GM18870 (cell line): ENCODE results near the gene BRPF3.
"Not testable (repeated sequence)": the region's sequence is repeated elsewhere in the genome, so short reads cannot be mapped to it uniquely, and the experiment has no call there.

Experiments used
- ATAC-seq: cut with Tn5 transposase; IDR thresholded peaks from one replicate; pipeline ENCODE4 v1.9.1; 2021; ENCODE audit warnings: moderate library complexity; ENCODE audit not compliant: unreplicated experiment

The BRPF3 gene

GRCh38 chr6:36200154-36200891, 3.8 kb downstream of the BRPF3 start:
- ATAC-seq: no peak

GRCh38 chr6:36200998-36201596, 4.6 kb downstream of the BRPF3 start:
- no peak for ATAC-seq

GRCh38 chr6:36201612-36202011, 5.1 kb downstream of the BRPF3 start:
- ATAC-seq: no peak

GRCh38 chr6:36202101-36202500, 5.6 kb downstream of the BRPF3 start:
- ATAC-seq: no peak

- ATAC-seq: no peak
Observed at GRCh38 chr6:36204068-36204753, 7.7 kb downstream of the BRPF3 start.

- no peak for ATAC-seq
Observed at GRCh38 chr6:36207155-36207554, 10.6 kb downstream of the BRPF3 start.

GRCh38 chr6:36209606-36210005, 13.1 kb downstream of the BRPF3 start:
- no peak for ATAC-seq

- no peak for ATAC-seq
Observed at GRCh38 chr6:36210182-36210581, 13.6 kb downstream of the BRPF3 start.

- no peak for ATAC-seq
Observed at GRCh38 chr6:36210886-36211595, 14.5 kb downstream of the BRPF3 start.

- ATAC-seq: no peak
Observed at GRCh38 chr6:36216559-36216958, 20.0 kb downstream of the BRPF3 start.

GRCh38 chr6:36217188-36217587, 20.6 kb downstream of the BRPF3 start:
- no peak for ATAC-seq

- no peak for ATAC-seq
Observed at GRCh38 chr6:36217946-36218345, 21.4 kb downstream of the BRPF3 start.

- not testable (repeated sequence) for ATAC-seq
Observed at GRCh38 chr6:36218516-36218915, 22.0 kb downstream of the BRPF3 start.

- no peak for ATAC-seq
Observed at GRCh38 chr6:36219081-36219480, 22.5 kb downstream of the BRPF3 start.

- ATAC-seq: no peak
Observed at GRCh38 chr6:36220226-36220625, 23.7 kb downstream of the BRPF3 start.

GRCh38 chr6:36221674-36222073, 25.1 kb downstream of the BRPF3 start:
- no peak for ATAC-seq

GRCh38 chr6:36222924-36223323, 26.4 kb downstream of the BRPF3 start:
- ATAC-seq: no peak

- ATAC-seq: no peak
Observed at GRCh38 chr6:36223706-36224105, 27.2 kb downstream of the BRPF3 start.

GRCh38 chr6:36224918-36225461, 28.4 kb downstream of the BRPF3 start:
- ATAC-seq: no peak

- ATAC-seq: no peak
Observed at GRCh38 chr6:36226438-36227047, 30.0 kb downstream of the BRPF3 start.
